Measurements from ENCODE around the gene RBM47.

GRCh38 chr4:40562208-40562607, 67.5 kb downstream of the RBM47 start:
- TF ChIP-seq POLR2A (IDR thresholded peaks at IDR 0.05; ENCODE audit: low read depth, low read length) (no peak), POLR2AphosphoS5 (IDR thresholded peaks at IDR 0.05; ENCODE audit: low read depth, low read length) (no peak), TAF1 (IDR thresholded peaks at IDR 0.05; ENCODE audit: borderline replicate concordance, low read depth, low read length) (no peak)
